Transverse colon (tissue), 4 donors: ENCODE measurements around the gene MPST.

Experiments
- CTCF ChIP-seq, 5 experiments: fragments of 200-600 bp in 3 of 5; fragments of 450-650 bp in 2 of 5; sonication (generic) in 3 of 5; IDR thresholded peaks; 1 replicate in 2 of 5; 2 replicates in 3 of 5; pipeline ENCODE4 v1.5.1; 2016 to 2017; ENCODE audit warnings: antibody characterized with exemption in 5 of 5, inconsistent platforms in 3 of 5, mild to moderate bottlenecking in 2 of 5, moderate library complexity in 1 of 5
- EP300 ChIP-seq: sonication (generic); formaldehyde crosslinking; IDR thresholded peaks from one replicate; pipeline ENCODE4 v1.6.1; 2017; ENCODE audit warnings: antibody characterized with exemption, low read depth
- POLR2AphosphoS5 ChIP-seq, 3 donors: sonication (generic); formaldehyde crosslinking; IDR thresholded peaks; one replicate each; pipeline ENCODE4 v1.6.1; 2016; ENCODE audit warnings: antibody characterized with exemption in 3 of 3

GRCh38 chr22:37037669-37038068 is 18.1 kb downstream of the MPST start:
- TF ChIP-seq CTCF (IDR thresholded peaks at IDR 0.05) (no peak), EP300 (no peak), POLR2AphosphoS5 (IDR thresholded peaks at IDR 0.05) (no peak)
